ENCODE measurements around the gene PLCD3.

- no peak for TF ChIP-seq CTCF (optimal IDR thresholded peaks at IDR 0.05 in 1 of 3, IDR thresholded peaks at IDR 0.05 in 1 of 3, conservative IDR thresholded peaks at IDR 0.05 in 1 of 3; ENCODE audit: extremely low read depth in 1 of 3, insufficient read depth in 2 of 3, low read length in 3 of 3)
- TF ChIP-seq EZH2 (IDR thresholded peaks at IDR 0.05; ENCODE audit: low read length) = no peak
These were observed 45.2 kb upstream of the PLCD3 start for GRCh38 chr17:45177563-45177962.
